Measurements from ENCODE around the gene CHN2.

GRCh38 chr7:29236649-29237048, 42.1 kb downstream of the CHN2 start:
- TF ChIP-seq CTCF (IDR thresholded peaks at IDR 0.05) (no peak), RELA (CRISPR knock-in tag; IDR thresholded peaks at IDR 0.05; ENCODE audit: borderline replicate concordance) (no peak), OVOL2 (CRISPR knock-in tag; IDR thresholded peaks at IDR 0.05; ENCODE audit: borderline replicate concordance) (no peak), NR2C2 (CRISPR knock-in tag; IDR thresholded peaks at IDR 0.05) (no peak)

Data from WTC11 (cell line).